Transverse colon (tissue), 4 donors: Measurements from ENCODE around the gene DNAJB8.

Experiments used
- CTCF ChIP-seq, 5 experiments: fragments of 200-600 bp in 3 of 5; fragments of 450-650 bp in 2 of 5; sonication (generic) in 3 of 5; IDR thresholded peaks; 1 replicate in 2 of 5; 2 replicates in 3 of 5; pipeline ENCODE4 v1.5.1; 2016 to 2017; ENCODE audit warnings: antibody characterized with exemption in 5 of 5, inconsistent platforms in 3 of 5, mild to moderate bottlenecking in 2 of 5, moderate library complexity in 1 of 5
- EP300 ChIP-seq: sonication (generic); formaldehyde crosslinking; IDR thresholded peaks from one replicate; pipeline ENCODE4 v1.6.1; 2017; ENCODE audit warnings: antibody characterized with exemption, low read depth
- POLR2A ChIP-seq: fragments of 450-650 bp; IDR thresholded peaks from one replicate; pipeline ENCODE4 v1.6.1; 2016; ENCODE audit warnings: antibody characterized with exemption, mild to moderate bottlenecking, moderate library complexity
- POLR2AphosphoS5 ChIP-seq, 3 donors: sonication (generic); formaldehyde crosslinking; IDR thresholded peaks; one replicate each; pipeline ENCODE4 v1.6.1; 2016; ENCODE audit warnings: antibody characterized with exemption in 3 of 3

- TF ChIP-seq CTCF (IDR thresholded peaks at IDR 0.05) (no peak), POLR2A (no peak), EP300 (no peak), POLR2AphosphoS5 (IDR thresholded peaks at IDR 0.05) (no peak)
Observed at GRCh38 chr3:128470134-128470899, 3.6 kb upstream of the DNAJB8 start.
